Measurements from ENCODE around the gene ZYX. TPM values are rescaled to one million over a fixed set of nuclear protein-coding genes. Genes with fewer than 3 reads are reported as not detected.

ZYX gene
- total RNA-seq, 2 donors from 2014 or later, result 55.8 to 256 TPM

GRCh38 chr7:143439866-143440265, 58.7 kb downstream of the ZYX start:
- Histone ChIP-seq H3K4me3 (no peak overlapping the region), H3K36me3 (no peaks in the 10 kb centered on the region), H3K27ac (no peak overlapping the region), H3K9me3 (no peaks in the 10 kb centered on the region), H3K27me3 (replicated peaks; ENCODE audit: insufficient read depth) (no peaks in the 10 kb centered on the region), H3K4me1 (replicated peaks) (no peaks in the 10 kb centered on the region)
- 94% methylated on average over 2 of the region's 2 CpGs for WGBS
- intact Hi-C loops (cut with DNase I), result no loop called here
- TF ChIP-seq CTCF (IDR thresholded peaks at IDR 0.05), result no peak
- TF ChIP-seq POLR2A (IDR thresholded peaks at IDR 0.05), result no peak
- TF ChIP-seq POLR2AphosphoS5 (IDR thresholded peaks at IDR 0.05), result no peak
- no peak for DNase-seq (ENCODE audit: low spot score)

Small RNA genes lying within 50 kb of the gene (microRNA-seq; reads per million reads assigned to microRNA genes)
- gene MIR6892, result 1.1 reads per million, percentile 11 among the genes with 10 or more reads in this experiment

Small RNA genes lying within 50 kb of the gene (small RNA-seq; reads per million reads assigned to genes)
- gene MIR6892, result 0.37 to 0.70 reads per million in 2 donors

Other genes with a start within 250 kb of the ZYX start
- gene PIP, start 249.3 kb upstream of the ZYX start, total RNA-seq, result 10 to 100 TPM in 1 of 2 donors, 1 to 10 TPM in 1; 2.2 to 98.2 TPM
- not detected for gene TAS2R39, start 197.9 kb upstream of the ZYX start, total RNA-seq
- gene TAS2R40, start 159.3 kb upstream of the ZYX start, total RNA-seq, result not detected
- 100 to 1,000 TPM; 134 to 153 TPM for gene GSTK1, start 117.9 kb upstream of the ZYX start, total RNA-seq
- 1 to 10 TPM in 1 of 2 donors, under 1 TPM in 1; 0.51 to 7.7 TPM for gene TMEM139, start 96.4 kb upstream of the ZYX start, total RNA-seq
- gene CASP2, start 93.0 kb upstream of the ZYX start, total RNA-seq, result 10 to 100 TPM; 19.6 to 20.2 TPM
- under 1 TPM in 1 of 2 donors, not detected in 1; 0.23 TPM for gene CLCN1, start 65.2 kb upstream of the ZYX start, total RNA-seq
- gene FAM131B, start 18.6 kb upstream of the ZYX start, total RNA-seq, result 1 to 10 TPM in 1 of 2 donors, under 1 TPM in 1; 0.32 to 1.2 TPM
- 10 to 100 TPM; 10.5 to 15.7 TPM for gene EPHA1, start 27.5 kb downstream of the ZYX start, total RNA-seq
- not detected for gene TAS2R60, start 62.1 kb downstream of the ZYX start, total RNA-seq
- gene TAS2R41, start 96.5 kb downstream of the ZYX start, total RNA-seq, result 1 to 10 TPM in 1 of 2 donors, not detected in 1; 2.7 TPM
- gene CTAGE15, start 190.5 kb downstream of the ZYX start, total RNA-seq, result 1 to 10 TPM in 1 of 2 donors, not detected in 1; 1.6 TPM
- 10 to 100 TPM; 12.1 to 12.7 TPM for gene TCAF2, start 239.6 kb downstream of the ZYX start, total RNA-seq